Right lobe of liver (tissue), 6 donors: ENCODE measurements around the gene ATP6V0D1. TPM values are rescaled to one million over a fixed set of nuclear protein-coding genes. Genes with fewer than 3 reads are reported as not detected.
"Not testable (repeated sequence)": the region's sequence is repeated elsewhere in the genome, so short reads cannot be mapped to it uniquely, and the experiment has no call there.

Source experiments
- ATAC-seq, 4 donors: fragments of 200-7000 bp; cut with Tn5 transposase; one replicate each; pipeline ENCODE4 v1.9.1; 2020; ENCODE audit warnings: mild to moderate bottlenecking in 4 of 4, moderate library complexity in 4 of 4
- DNase-seq, 3 donors: peaks; one replicate each; pipeline ENCODE4 v3.0.0-alpha.2; 2020
- H3K27ac ChIP-seq, 3 donors: fragments of 200-600 bp; one replicate each; pipeline ENCODE4 v1.8.0; 2022
- H3K27me3 ChIP-seq, 2 donors: fragments of 200-600 bp; one replicate each; pipeline ENCODE4 v1.8.0; 2022
- H3K36me3 ChIP-seq, 4 donors: fragments of 200-600 bp; sonication (generic) in 1 of 4; one replicate each; pipeline versions ENCODE4 v1.5.1 to v1.8.0; 2017 to 2022; ENCODE audit warnings: control low read depth in 1 of 4
- H3K4me1 ChIP-seq, 4 donors: fragments of 200-600 bp; sonication (generic) in 1 of 4; one replicate each; pipeline versions ENCODE4 v1.5.1 to v1.8.0; 2017 to 2022; ENCODE audit warnings: control low read depth in 1 of 4
- H3K4me3 ChIP-seq, 3 donors: fragments of 200-600 bp; one replicate each; pipeline ENCODE4 v1.8.0; 2022
- H3K9me3 ChIP-seq, 4 donors: fragments of 200-600 bp; sonication (generic) in 1 of 4; one replicate each; pipeline versions ENCODE4 v1.5.1 to v1.8.0; 2017 to 2022; ENCODE audit warnings: control low read depth in 1 of 4
- CTCF ChIP-seq, 4 donors: fragments of 200-600 bp in 3 of 4; fragments of 450-650 bp in 1 of 4; IDR thresholded peaks; one replicate each; pipeline versions ENCODE4 v1.5.1 to v1.8.0; 2016 to 2022; ENCODE audit warnings: antibody characterized with exemption in 4 of 4, mild to moderate bottlenecking in 2 of 4
- POLR2A ChIP-seq: fragments of 450-650 bp; IDR thresholded peaks from one replicate; pipeline ENCODE4 v1.6.1; 2017; ENCODE audit warnings: antibody characterized with exemption, mild to moderate bottlenecking
- WGBS: methylation state at CpG from one replicate; pipeline ENCODE4 v1.1.6; 2018; ENCODE audit warnings: low coverage, low lambda C conversion rate; ENCODE audit not compliant: insufficient coverage; ENCODE audit errors: missing lambda C conversion rate; 5-methylcytosine and 5-hydroxymethylcytosine counted together
- intact Hi-C, 2 donors: fragments of 100-400 bp; cut with DNase I; formaldehyde crosslinking; loops; one replicate each; pipeline versions ENCODE4 v1.11.2 to v1.14.1; 2022
- total RNA-seq, 6 experiments: library from RNA; depleted of rRNA in 2 of 6; stranded (reverse); fragments of >200 nt in 2 of 6; fragmentation: NEBNext Ultra II Directional in 3 of 6; extraction: Animal tissue kit (Norgen Biotek cat#: 25700) in 3 of 6; gene quantifications; one replicate each; pipeline versions ENCODE4 v1.1.0 to v1.2.4, GENCODE V29; 2016 to 2023
- donor health status: DM: no; HTN: yes; CAD: no.
- donor health status: DM: no; HTN: no; CAD: no.
- donor health status: DM: no; HTN: no; CAD: no.
- donor health status: DM: no; HTN: yes; CAD: no.
- donor health status: DM: no; HTN: yes; CAD: no.

ATP6V0D1 gene
- total RNA-seq, 6 experiments from 2014 or later = 33.6 to 84.6 (median 47.0) TPM

GRCh38 chr16:67516296-67517154 is 35.6 kb upstream of the ATP6V0D1 start:
- no peak for ATAC-seq
- intact Hi-C loops = no loop called here

GRCh38 chr16:67514382-67514828 is 33.4 kb upstream of the ATP6V0D1 start:
- ATAC-seq = peak; percentile 78 to 92 (median 88)
- H3K27me3 ChIP-seq = no peaks in the 10 kb centered on the region
- 5% methylated on average over 7 of the region's 8 CpGs for WGBS
- TF ChIP-seq POLR2A = no peak
- TF ChIP-seq CTCF (IDR thresholded peaks at IDR 0.05) = peak; percentile 64 to 74 (median 66)
- H3K9me3 ChIP-seq = no peaks in the 10 kb centered on the region
- peak in 2 of 3 donors; percentile 70 to 76 for DNase-seq
- no peak overlapping the region for H3K4me3 ChIP-seq
- intact Hi-C loops = no loop called here
- H3K36me3 ChIP-seq = no peaks in the 10 kb centered on the region
- H3K27ac ChIP-seq = no peak overlapping the region
- H3K4me1 ChIP-seq = no peaks in the 10 kb centered on the region

More at GRCh38 chr16:67516296-67517154, 35.6 kb upstream of the ATP6V0D1 start:
- H3K9me3 ChIP-seq = no peaks in the 10 kb centered on the region
- peaks cover 0 to 5% (median 0%) of the 10 kb centered on the region in 4 donors for H3K4me1 ChIP-seq
- no peaks in the 10 kb centered on the region for H3K36me3 ChIP-seq
- TF ChIP-seq CTCF (IDR thresholded peaks at IDR 0.05) = no peak
- TF ChIP-seq POLR2A = no peak
- H3K27me3 ChIP-seq = no peaks in the 10 kb centered on the region
- DNase-seq = no peak
- H3K27ac ChIP-seq = no peak overlapping the region
- H3K4me3 ChIP-seq = no peak overlapping the region
- WGBS = 90% methylated on average over 12 of the region's 12 CpGs

- peak in 1 of 4 donors; percentile 13 for ATAC-seq
- H3K36me3 ChIP-seq, H3K4me1 ChIP-seq, DNase-seq, intact Hi-C loops, H3K9me3 ChIP-seq, H3K27ac ChIP-seq, H3K27me3 ChIP-seq, H3K4me3 ChIP-seq: not testable (repeated sequence)
- 88% methylated on average over 1 of the region's 1 CpG for WGBS
These were observed 32.9 kb upstream of the ATP6V0D1 start for GRCh38 chr16:67513892-67514291.

- Histone ChIP-seq H3K4me3 (no peak overlapping the region), H3K27ac (no peak overlapping the region), H3K4me1 (no peaks in the 10 kb centered on the region), H3K9me3 (no peaks in the 10 kb centered on the region), H3K36me3 (no peaks in the 10 kb centered on the region), H3K27me3 (no peaks in the 10 kb centered on the region)
- WGBS = 70% methylated on average over 4 of the region's 4 CpGs
- intact Hi-C loops = no loop called here
- no peak for DNase-seq
- TF ChIP-seq CTCF (IDR thresholded peaks at IDR 0.05) (no peak), POLR2A (no peak)
- no peak for ATAC-seq
These were observed 28.1 kb upstream of the ATP6V0D1 start for GRCh38 chr16:67509016-67509415.

- no peak overlapping the region for H3K4me3 ChIP-seq
- TF ChIP-seq CTCF (IDR thresholded peaks at IDR 0.05) (no peak), POLR2A (no peak)
- ATAC-seq (no peak), DNase-seq (no peak)
- H3K27ac ChIP-seq = no peak overlapping the region
- H3K4me1 ChIP-seq = no peaks in the 10 kb centered on the region
- H3K9me3 ChIP-seq = no peaks in the 10 kb centered on the region
- WGBS = 61% methylated on average over 8 of the region's 8 CpGs
- no peaks in the 10 kb centered on the region for H3K27me3 ChIP-seq
- intact Hi-C loops = no loop called here
- H3K36me3 ChIP-seq = no peaks in the 10 kb centered on the region
These were observed 25.5 kb upstream of the ATP6V0D1 start for GRCh38 chr16:67506468-67506867.
